PC-9 (cell line): ENCODE data around the gene AGTR1. TPM values are rescaled to one million over a fixed set of nuclear protein-coding genes. Genes with fewer than 3 reads are reported as not detected.

ENCODE experiments used
- BruUV-seq: library from RNA; stranded (reverse); fragments of 400-500 nt; replicated peaks from 2 replicates; lab custom pipeline; 2021; lab: Mats Ljungman, UMichigan
- CTCF ChIA-PET: fragments of 300-600 bp; sonication (Branson Sonifier 250); formaldehyde crosslinking; loops from one replicate; lab custom pipeline; 2022; ENCODE audit warnings: antibody characterized with exemption; lab: Charles Lee
- POLR2A ChIA-PET: fragments of 300-600 bp; sonication (Branson Sonifier 250); formaldehyde crosslinking; loops from one replicate; lab custom pipeline; 2022; ENCODE audit warnings: antibody characterized with exemption; ENCODE audit not compliant: unreplicated experiment; lab: Charles Lee
- DNase-seq, 2 experiments: peaks; one replicate each; pipeline versions ENCODE4 v3.0.0 to v3.0.0-alpha.2; 2015 to 2022; ENCODE audit warnings: mixed read lengths in 1 of 2
- H2AFZ ChIP-seq: fragments of 200-600 bp; sonication (generic); 2 replicates; pipeline ENCODE4 v1.8.1; 2017; ENCODE audit warnings: antibody characterized with exemption
- H3F3A ChIP-seq: fragments of 200-600 bp; sonication (generic); 2 replicates; pipeline ENCODE4 v1.8.1; 2017; ENCODE audit warnings: antibody characterized with exemption, mild to moderate bottlenecking, low read depth; ENCODE audit not compliant: insufficient read depth
- H3K27ac ChIP-seq: fragments of 200-600 bp; sonication (generic); 2 replicates; pipeline ENCODE4 v1.6.1; 2016; ENCODE audit warnings: mixed run types
- H3K27me3 ChIP-seq: fragments of 200-600 bp; sonication (generic); 2 replicates; pipeline ENCODE4 v1.6.1; 2016; ENCODE audit warnings: low read depth, mixed run types; ENCODE audit not compliant: insufficient read depth
- H3K36me3 ChIP-seq: fragments of 200-600 bp; sonication (generic); 2 replicates; pipeline ENCODE4 v1.6.1; 2016; ENCODE audit warnings: low read depth, mixed run types
- H3K4me1 ChIP-seq: fragments of 200-600 bp; sonication (generic); replicated peaks from 2 replicates; pipeline ENCODE4 v1.6.1; 2016; ENCODE audit warnings: mixed run types; ENCODE audit not compliant: insufficient read depth
- H3K4me2 ChIP-seq: fragments of 200-600 bp; sonication (generic); 2 replicates; pipeline ENCODE4 v1.6.1; 2017; ENCODE audit warnings: mixed run types
- H3K4me3 ChIP-seq: fragments of 200-600 bp; sonication (generic); 2 replicates; pipeline ENCODE4 v1.6.1; 2016; ENCODE audit warnings: mixed run types
- H3K79me2 ChIP-seq: fragments of 200-600 bp; sonication (generic); 2 replicates; pipeline ENCODE4 v1.6.1; 2017; ENCODE audit warnings: low read depth, mixed run types
- H3K9me2 ChIP-seq: fragments of 200-600 bp; sonication (generic); 2 replicates; pipeline ENCODE4 v1.8.1; 2017; ENCODE audit warnings: mild to moderate bottlenecking; ENCODE audit not compliant: insufficient read depth
- H3K9me3 ChIP-seq: fragments of 200-600 bp; sonication (generic); 2 replicates; pipeline ENCODE4 v1.8.1; 2016; ENCODE audit warnings: low read depth; ENCODE audit not compliant: insufficient read depth
- H4K20me1 ChIP-seq: fragments of 200-600 bp; sonication (generic); 2 replicates; pipeline ENCODE4 v1.8.1; 2017; ENCODE audit not compliant: insufficient read depth
- CTCF ChIP-seq: fragments of 200-600 bp; sonication (generic); conservative IDR thresholded peaks from 2 replicates; pipeline ENCODE4 v1.6.1; 2017; ENCODE audit warnings: mixed run types, antibody characterized with exemption, mild to moderate bottlenecking, moderate library complexity
- EZH2 ChIP-seq: fragments of 200-600 bp; sonication (generic); IDR thresholded peaks from 2 replicates; pipeline ENCODE4 v1.8.0; 2017; ENCODE audit warnings: antibody characterized with exemption, low read depth
- intact Hi-C: fragments of 100-400 bp; cut with micrococcal nuclease; formaldehyde crosslinking; loops from one replicate; pipeline ENCODE4 v1.10.0; 2022; ENCODE audit not compliant: unreplicated experiment
- total RNA-seq: library from RNA; stranded (reverse); gene quantifications from 2 replicates; pipeline ENCODE4 v1.2.3, GENCODE V29; 2021

Gene AGTR1
- total RNA-seq, 1 experiment from 2014 or later = not detected

DNA sequence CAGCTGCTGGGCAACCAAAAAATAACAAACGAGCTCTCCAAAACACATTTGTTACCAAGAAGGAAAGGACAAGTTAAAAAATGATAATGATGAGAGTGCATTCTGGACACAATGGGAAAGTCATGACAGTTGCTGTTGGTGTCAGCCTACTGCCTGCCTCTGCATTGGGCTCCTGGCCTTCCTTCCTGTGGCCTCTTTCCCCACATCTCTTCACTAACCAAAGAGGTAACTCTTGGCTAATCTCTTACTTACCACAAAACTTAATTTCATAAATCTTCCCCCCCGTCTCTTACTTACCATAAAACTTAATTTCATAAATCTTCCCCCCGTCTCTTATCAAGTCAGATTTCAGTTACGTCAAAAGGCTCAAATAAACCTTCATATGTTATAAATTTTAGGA is 58.6 kb downstream of the AGTR1 start:
- H4K20me1 ChIP-seq = no peaks in the 10 kb centered on the region
- no peaks in the 10 kb centered on the region for H3K36me3 ChIP-seq
- intact Hi-C loops = no loop called here
- no TSS peak for BruUV-seq
- no peaks in the 10 kb centered on the region; the same call in 1 of the 2 replicates for H3K9me2 ChIP-seq
- DNase-seq = no peak
- no peak overlapping the region for H3K4me2 ChIP-seq
- H3K4me1 ChIP-seq = 0 out of 2 replicates have a peak, but pooled peaks cover 4% of the 10 kb centered on the region
- H3K79me2 ChIP-seq = no peaks in the 10 kb centered on the region
- H3K4me3 ChIP-seq = no peak overlapping the region
- CTCF ChIA-PET = no interaction called here
- TF ChIP-seq EZH2 = no peak
- no peak for TF ChIP-seq CTCF
- POLR2A ChIA-PET = no interaction called here
- no peak overlapping the region for H3K27ac ChIP-seq
- H3K9me3 ChIP-seq = no peaks in the 10 kb centered on the region
- H2AFZ ChIP-seq = no peak overlapping the region
- H3F3A ChIP-seq = no peaks in the 10 kb centered on the region
- no peaks in the 10 kb centered on the region for H3K27me3 ChIP-seq

- Histone ChIP-seq H3K79me2 (no peaks in the 10 kb centered on the region), H2AFZ (no peak overlapping the region), H3K4me3 (no peak overlapping the region), H3K9me3 (no peaks in the 10 kb centered on the region), H4K20me1 (no peaks in the 10 kb centered on the region), H3K27ac (no peak overlapping the region), H3K36me3 (no peaks in the 10 kb centered on the region), H3K27me3 (no peaks in the 10 kb centered on the region), H3F3A (no peaks in the 10 kb centered on the region), H3K4me1 (0 out of 2 replicates have a peak, but pooled peaks cover 4% of the 10 kb centered on the region), H3K4me2 (no peak overlapping the region), H3K9me2 (no peaks in the 10 kb centered on the region)
- BruUV-seq = no TSS peak
- no peak for DNase-seq
- CTCF ChIA-PET = no interaction called here
- TF ChIP-seq CTCF (no peak), EZH2 (no peak)
- POLR2A ChIA-PET = no interaction called here
- intact Hi-C loops = no loop called here
Measured at GRCh38 chr3:148757238-148758215, 59.8 kb downstream of the AGTR1 start.

DNA sequence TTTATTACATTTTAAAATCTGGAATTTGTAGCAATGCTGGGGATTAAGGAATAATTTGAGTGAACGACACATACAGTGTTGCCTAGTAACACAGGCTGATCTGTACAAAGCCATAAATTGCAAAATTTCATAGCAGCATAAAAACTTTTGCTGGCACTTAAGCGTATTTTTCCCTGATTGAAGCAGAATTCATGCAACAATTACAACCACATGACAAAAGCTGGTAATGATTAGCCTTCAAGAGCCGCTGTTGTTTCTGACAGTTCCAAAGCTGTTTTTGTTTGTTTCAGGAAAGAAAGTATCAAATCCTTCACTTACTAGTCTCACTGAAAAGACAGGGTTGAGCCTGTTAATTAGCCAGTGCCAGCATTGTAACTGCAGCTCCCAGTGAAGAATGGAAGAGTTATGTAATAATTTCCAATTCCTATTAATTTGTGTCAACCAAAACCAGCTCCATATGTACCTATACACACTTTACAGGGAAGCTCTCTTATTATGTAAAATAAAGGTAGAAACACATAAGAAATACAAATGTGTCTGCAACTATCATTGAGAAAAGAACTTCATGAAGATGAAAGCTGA is 60.7 kb downstream of the AGTR1 start:
- intact Hi-C loops = no loop called here
- POLR2A ChIA-PET = no interaction called here

More for the DNA sequence above, 60.7 kb downstream of the AGTR1 start:
- H2AFZ ChIP-seq = no peak overlapping the region
- no peak overlapping the region for H3K4me3 ChIP-seq
- TF ChIP-seq EZH2 (no peak), CTCF (no peak)
- no peaks in the 10 kb centered on the region for H3K9me3 ChIP-seq
- no peaks in the 10 kb centered on the region for H3F3A ChIP-seq
- H3K4me2 ChIP-seq = no peak overlapping the region
- H3K36me3 ChIP-seq = no peaks in the 10 kb centered on the region
- no peaks in the 10 kb centered on the region for H3K27me3 ChIP-seq
- H3K4me1 ChIP-seq = 0 out of 2 replicates have a peak, but pooled peaks cover 4% of the 10 kb centered on the region
- H3K79me2 ChIP-seq = no peaks in the 10 kb centered on the region
- H3K9me2 ChIP-seq = no peaks in the 10 kb centered on the region
- CTCF ChIA-PET = interaction anchor here (0.6 kb wide), 1 partner anchor 28 kb away, joined by 3 read pairs; no protein-coding TSS in a partner anchor
- DNase-seq = no peak
- no peaks in the 10 kb centered on the region for H4K20me1 ChIP-seq
- BruUV-seq = no TSS peak
- H3K27ac ChIP-seq = no peak overlapping the region
